Keratinocyte (primary cell): Measurements from ENCODE around the gene CLIC3. TPM values are rescaled to one million over a fixed set of nuclear protein-coding genes. Genes with fewer than 3 reads are reported as not detected.

Experiments
- DNase-seq: peaks from one replicate; pipeline ENCODE4 v3.0.0-alpha.2; 2011; ENCODE audit warnings: low read depth, missing footprints, low spot score
- FAIRE-seq: peaks from 2 replicates; lab custom pipeline; 2011; peaks lifted over from hg19 to GRCh38; lab: Jason Lieb, UNC
- H2AFZ ChIP-seq: 2 replicates; pipeline ENCODE4 v1.6.0; 2012; ENCODE audit warnings: low read length, control low read depth, inconsistent platforms; ENCODE audit not compliant: control insufficient read depth
- H3K27ac ChIP-seq: 2 replicates; pipeline ENCODE4 v1.5.1; 2011; ENCODE audit warnings: low read length; ENCODE audit not compliant: control insufficient read depth, insufficient read depth
- H3K27me3 ChIP-seq: 3 replicates; pipeline ENCODE4 v1.6.0; 2011; ENCODE audit warnings: low read length; ENCODE audit not compliant: control insufficient read depth, insufficient read depth; ENCODE audit errors: extremely low read depth
- H3K36me3 ChIP-seq, 2 experiments: 2 replicates in 1 of 2; 3 replicates in 1 of 2; pipeline ENCODE4 v1.5.1; 2011; ENCODE audit warnings: low read length in 2 of 2, mild to moderate bottlenecking in 1 of 2; ENCODE audit not compliant: control insufficient read depth in 2 of 2, insufficient read depth in 2 of 2; ENCODE audit errors: extremely low read depth in 1 of 2
- H3K4me1 ChIP-seq: 3 replicates; pipeline ENCODE4 v1.5.1; 2011; ENCODE audit warnings: low read length; ENCODE audit not compliant: control insufficient read depth, insufficient read depth; ENCODE audit errors: extremely low read depth
- H3K4me2 ChIP-seq: 3 replicates; pipeline ENCODE4 v1.6.0; 2011; ENCODE audit warnings: low read depth, low read length; ENCODE audit not compliant: control insufficient read depth, insufficient read depth; ENCODE audit errors: extremely low read depth
- H3K4me3 ChIP-seq, 3 experiments: fragments of 200-600 bp in 1 of 3; sonication (generic) in 1 of 3; 2 replicates in 2 of 3; 3 replicates in 1 of 3; pipeline ENCODE4 v1.5.1; 2011 to 2016; ENCODE audit warnings: low read length in 3 of 3, mild to moderate bottlenecking in 3 of 3, control low read depth in 2 of 3, inconsistent platforms in 1 of 3, low read depth in 1 of 3, mixed read lengths in 1 of 3, mixed run types in 1 of 3, moderate library complexity in 1 of 3; ENCODE audit not compliant: control insufficient read depth in 2 of 3, insufficient read depth in 2 of 3; ENCODE audit errors: extremely low read depth in 1 of 3
- H3K79me2 ChIP-seq: 2 replicates; pipeline ENCODE4 v1.6.0; 2012; ENCODE audit warnings: low read length; ENCODE audit not compliant: control insufficient read depth, insufficient read depth
- H3K9ac ChIP-seq: 3 replicates; pipeline ENCODE4 v1.6.0; 2011; ENCODE audit warnings: low read length; ENCODE audit not compliant: control insufficient read depth, insufficient read depth; ENCODE audit errors: extremely low read depth
- H3K9me1 ChIP-seq: 3 replicates; pipeline ENCODE4 v1.6.0; 2011; ENCODE audit warnings: low read length; ENCODE audit not compliant: control insufficient read depth, insufficient read depth; ENCODE audit errors: extremely low read depth
- H3K9me3 ChIP-seq: 2 replicates; pipeline ENCODE4 v1.5.1; 2012; ENCODE audit warnings: low read depth, low read length; ENCODE audit not compliant: control insufficient read depth
- H4K20me1 ChIP-seq: 3 replicates; pipeline ENCODE4 v1.6.0; 2011; ENCODE audit warnings: low read length; ENCODE audit not compliant: control insufficient read depth, insufficient read depth; ENCODE audit errors: extremely low read depth
- CTCF ChIP-seq, 3 experiments: IDR thresholded peaks in 1 of 3; conservative IDR thresholded peaks in 1 of 3; optimal IDR thresholded peaks in 1 of 3; 2 replicates in 2 of 3; 3 replicates in 1 of 3; pipeline versions ENCODE3 to v1.5.1; 2011; ENCODE audit warnings: low read length in 3 of 3, mild to moderate bottlenecking in 3 of 3, moderate library complexity in 2 of 3, control low read depth in 1 of 3, inconsistent platforms in 1 of 3; ENCODE audit not compliant: insufficient read depth in 2 of 3; ENCODE audit errors: extremely low read depth in 1 of 3
- EZH2 ChIP-seq: IDR thresholded peaks from one replicate; pipeline ENCODE4 v1.6.1; 2012; ENCODE audit warnings: inconsistent platforms, mild to moderate bottlenecking, low read length, moderate library complexity
- dilution Hi-C: fragments of 300-500 bp; cut with MboI; formaldehyde crosslinking; loops from one replicate; pipeline ENCODE4 v1.7.0; 2020; ENCODE audit warnings: low sequenced_read_pairs; ENCODE audit not compliant: extremely low pct_ligation_motif_present
- polyA plus RNA-seq, 5 experiments: library from polyadenylated mRNA; depleted of rRNA in 3 of 5; stranded (reverse) in 3 of 5; stranded (forward) in 1 of 5; unstranded in 1 of 5; fragments of >200 nt; gene quantifications; 1 replicate in 1 of 5; 2 replicates in 3 of 5; 3 replicates in 1 of 5; pipeline versions ENCODE4 v1.2.1 to v1.2.3, GENCODE V29; 2011 to 2012; ENCODE audit warnings: missing spikeins in 2 of 5, low read depth in 1 of 5, low replicate concordance in 1 of 5

The CLIC3 gene
- polyA plus RNA-seq, 1 donor (not counting 4 experiments of a cell fraction or from before 2014, with no cell fraction given) = 5.5 TPM

- H3K4me3 ChIP-seq = no peak overlapping the region
- FAIRE-seq (no peak), DNase-seq (no peak)
- H3K79me2 ChIP-seq = no peaks in the 10 kb centered on the region
- H3K9me1 ChIP-seq = no peaks in the 10 kb centered on the region
- no peaks in the 10 kb centered on the region for H4K20me1 ChIP-seq
- peaks cover 5% of the 10 kb centered on the region for H3K27me3 ChIP-seq
- H3K9me3 ChIP-seq = no peaks in the 10 kb centered on the region
- no peak overlapping the region for H3K9ac ChIP-seq
- no peak overlapping the region for H3K27ac ChIP-seq
- no peak overlapping the region for H2AFZ ChIP-seq
- H3K36me3 ChIP-seq = no peaks in the 10 kb centered on the region
- no peaks in the 10 kb centered on the region for H3K4me1 ChIP-seq
- dilution Hi-C loops = no loop called here
- H3K4me2 ChIP-seq = no peak overlapping the region
- TF ChIP-seq CTCF (optimal IDR thresholded peaks at IDR 0.05 in 1 of 3, IDR thresholded peaks at IDR 0.05 in 1 of 3, conservative IDR thresholded peaks at IDR 0.05 in 1 of 3; ENCODE audit: extremely low read depth in 1 of 3, insufficient read depth in 2 of 3, low read length in 3 of 3) (no peak), EZH2 (no peak)
Measured at GRCh38 chr9:136958473-136958872, 37.9 kb downstream of the CLIC3 start.

- Histone ChIP-seq H3K36me3 (no peaks in the 10 kb centered on the region), H3K9me3 (no peaks in the 10 kb centered on the region), H3K4me1 (no peaks in the 10 kb centered on the region), H4K20me1 (no peaks in the 10 kb centered on the region), H3K27me3 (peaks cover 5% of the 10 kb centered on the region), H3K4me3 (no peak overlapping the region), H2AFZ (no peak overlapping the region), H3K27ac (no peak overlapping the region), H3K9ac (no peak overlapping the region), H3K4me2 (no peak overlapping the region), H3K79me2 (no peaks in the 10 kb centered on the region), H3K9me1 (no peaks in the 10 kb centered on the region)
- FAIRE-seq (no peak), DNase-seq (no peak)
- dilution Hi-C loops = no loop called here
- TF ChIP-seq EZH2 (no peak), CTCF (optimal IDR thresholded peaks at IDR 0.05 in 1 of 3, IDR thresholded peaks at IDR 0.05 in 1 of 3, conservative IDR thresholded peaks at IDR 0.05 in 1 of 3; ENCODE audit: extremely low read depth in 1 of 3, insufficient read depth in 2 of 3, low read length in 3 of 3) (no peak)
Measured at GRCh38 chr9:136957901-136958300, 38.5 kb downstream of the CLIC3 start.
